Prostate gland (tissue), 2 donors: ENCODE measurements around the gene COL4A6. TPM values are rescaled to one million over a fixed set of nuclear protein-coding genes. Genes with fewer than 3 reads are reported as not detected.

Experiments
- DNase-seq: peaks from one replicate; pipeline ENCODE4 v3.0.0-alpha.2; 2019; ENCODE audit warnings: low spot score
- H3K27ac ChIP-seq, 2 donors: fragments of 200-600 bp; sonication (generic); 2 replicates each; pipeline ENCODE4 v1.5.1; 2017 to 2019
- H3K27me3 ChIP-seq: fragments of 200-600 bp; sonication (generic); replicated peaks from 2 replicates; pipeline ENCODE4 v1.5.1; 2019; ENCODE audit not compliant: insufficient read depth
- H3K36me3 ChIP-seq, 2 donors: fragments of 200-600 bp; sonication (generic); 1 replicate in 1 of 2; 2 replicates in 1 of 2; pipeline versions ENCODE4 v1.5.1 to v1.8.1; 2017 to 2019
- H3K4me1 ChIP-seq: fragments of 200-600 bp; sonication (generic); replicated peaks from 2 replicates; pipeline ENCODE4 v1.5.1; 2019
- H3K4me3 ChIP-seq, 2 donors: fragments of 200-600 bp; sonication (generic); 2 replicates each; pipeline ENCODE4 v1.5.1; 2017 to 2019
- H3K9me3 ChIP-seq: fragments of 200-600 bp; sonication (generic); 2 replicates; pipeline ENCODE4 v1.5.1; 2017
- POLR2A ChIP-seq: fragments of 450-650 bp; IDR thresholded peaks from one replicate; pipeline ENCODE4 v1.6.1; 2016; ENCODE audit warnings: antibody characterized with exemption, mild to moderate bottlenecking
- POLR2AphosphoS5 ChIP-seq: sonication (generic); formaldehyde crosslinking; IDR thresholded peaks from one replicate; pipeline ENCODE4 v1.6.1; 2017; ENCODE audit warnings: antibody characterized with exemption
- WGBS: methylation state at CpG from one replicate; pipeline ENCODE4 v1.1.5; 2018; 5-methylcytosine and 5-hydroxymethylcytosine counted together
- intact Hi-C: fragments of 100-400 bp; cut with DNase I; formaldehyde crosslinking; loops from one replicate; pipeline ENCODE4 v1.14.2; 2022
- total RNA-seq, 2 donors: library from RNA; depleted of rRNA; stranded (reverse); fragments of >200 nt; gene quantifications; one replicate each; pipeline ENCODE4 v1.1.0, GENCODE V29; 2016
- TF ChIP-seq, protein P1 (sequence below), 4 experiments: fragments of 200-600 bp in 2 of 4; fragments of 450-650 bp in 2 of 4; sonication (generic) in 2 of 4; IDR thresholded peaks; 1 replicate in 3 of 4; 2 replicates in 1 of 4; pipeline ENCODE4 v1.5.1; 2016 to 2019; ENCODE audit warnings: antibody characterized with exemption in 4 of 4, mild to moderate bottlenecking in 2 of 4, moderate library complexity in 2 of 4

Gene COL4A6
- total RNA-seq, 2 donors from 2014 or later, result 13.5 to 16.7 TPM

DNA sequence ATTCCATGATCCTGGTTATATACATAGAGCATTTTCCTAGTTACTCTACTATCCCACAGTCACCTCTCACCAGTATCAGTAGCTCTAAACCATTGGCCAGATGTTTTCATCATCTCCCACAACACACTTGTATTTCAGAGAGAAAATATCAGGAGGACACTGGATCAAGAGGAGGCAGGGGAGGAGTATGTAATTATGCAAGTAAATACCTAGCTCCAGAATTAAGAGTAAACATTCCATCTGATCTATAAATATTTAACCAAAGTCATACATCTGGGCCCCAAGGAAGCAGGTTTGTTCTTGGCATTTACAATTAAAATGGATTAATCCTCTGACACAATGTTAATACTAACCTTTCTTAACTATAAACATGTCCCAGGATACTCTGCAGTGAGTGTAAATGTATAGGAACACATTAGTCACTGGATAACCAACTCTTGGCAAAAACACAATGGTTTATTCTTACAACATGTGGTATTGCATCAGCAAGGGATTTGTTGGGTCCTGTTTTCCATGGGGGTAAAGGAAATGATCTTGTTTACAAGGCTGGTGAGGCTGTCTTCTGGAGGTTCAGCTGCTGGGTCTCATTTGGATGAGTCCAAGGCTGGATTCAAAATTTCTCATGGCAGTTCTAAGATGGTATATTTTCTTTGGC, 176.5 kb downstream of the COL4A6 start:
- Histone ChIP-seq H3K27ac (no peak overlapping the region), H3K4me3 (no peak overlapping the region), H3K36me3 (no peaks in the 10 kb centered on the region), H3K4me1 (no peaks in the 10 kb centered on the region), H3K9me3 (no peaks in the 10 kb centered on the region), H3K27me3 (no peaks in the 10 kb centered on the region)
- no peak for TF ChIP-seq POLR2A
- peak; percentile 69 for TF ChIP-seq POLR2AphosphoS5
- intact Hi-C loops, result no loop called here
- DNase-seq, result peak; percentile 29

DNA sequence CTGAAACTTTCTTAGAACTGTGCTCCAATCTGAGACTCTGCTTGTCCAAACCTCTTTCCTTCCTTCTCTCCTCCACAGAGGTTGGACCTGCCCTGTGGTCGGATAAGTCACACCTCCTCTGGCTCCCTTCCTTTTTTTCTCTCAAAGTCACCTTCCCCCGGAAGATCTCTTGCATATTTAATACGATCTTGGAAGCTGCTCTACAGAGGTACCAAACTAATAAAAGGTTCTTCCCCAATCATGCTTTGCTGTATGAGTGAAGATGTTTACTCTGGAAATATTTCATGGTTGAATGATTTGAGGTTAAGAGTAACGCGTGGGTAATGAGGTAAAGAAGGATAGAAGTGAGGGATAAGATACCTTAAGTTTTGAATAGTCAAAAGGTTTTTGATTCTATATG, 180.7 kb downstream of the COL4A6 start:
- 30% methylated on average over 5 of the region's 5 CpGs for WGBS
- no peaks in the 10 kb centered on the region for H3K27me3 ChIP-seq

DNA sequence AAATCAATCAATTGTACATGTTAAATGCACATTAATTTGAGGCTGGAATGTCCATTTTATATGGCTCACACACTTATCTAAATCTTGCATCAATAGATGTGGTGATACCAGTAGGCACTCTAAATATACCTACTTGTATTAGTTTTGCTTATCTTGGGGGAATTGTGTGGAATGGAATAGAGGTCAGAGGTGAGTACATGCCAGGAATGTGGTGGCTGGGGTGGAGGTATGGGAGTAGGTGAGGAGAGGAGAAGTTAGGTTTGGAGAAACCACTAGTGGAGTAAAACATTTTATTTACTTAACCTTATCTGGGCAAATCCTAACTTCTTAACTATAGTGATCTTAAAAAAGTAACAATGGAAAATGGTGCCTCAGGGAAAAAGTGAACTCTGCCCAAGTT, 183.6 kb downstream of the COL4A6 start:
- Histone ChIP-seq H3K4me3 (no peak overlapping the region), H3K4me1 (no peaks in the 10 kb centered on the region), H3K9me3 (no peaks in the 10 kb centered on the region), H3K27ac (no peak overlapping the region), H3K36me3 (no peaks in the 10 kb centered on the region), H3K27me3 (no peaks in the 10 kb centered on the region)
- TF ChIP-seq, protein P1, sequence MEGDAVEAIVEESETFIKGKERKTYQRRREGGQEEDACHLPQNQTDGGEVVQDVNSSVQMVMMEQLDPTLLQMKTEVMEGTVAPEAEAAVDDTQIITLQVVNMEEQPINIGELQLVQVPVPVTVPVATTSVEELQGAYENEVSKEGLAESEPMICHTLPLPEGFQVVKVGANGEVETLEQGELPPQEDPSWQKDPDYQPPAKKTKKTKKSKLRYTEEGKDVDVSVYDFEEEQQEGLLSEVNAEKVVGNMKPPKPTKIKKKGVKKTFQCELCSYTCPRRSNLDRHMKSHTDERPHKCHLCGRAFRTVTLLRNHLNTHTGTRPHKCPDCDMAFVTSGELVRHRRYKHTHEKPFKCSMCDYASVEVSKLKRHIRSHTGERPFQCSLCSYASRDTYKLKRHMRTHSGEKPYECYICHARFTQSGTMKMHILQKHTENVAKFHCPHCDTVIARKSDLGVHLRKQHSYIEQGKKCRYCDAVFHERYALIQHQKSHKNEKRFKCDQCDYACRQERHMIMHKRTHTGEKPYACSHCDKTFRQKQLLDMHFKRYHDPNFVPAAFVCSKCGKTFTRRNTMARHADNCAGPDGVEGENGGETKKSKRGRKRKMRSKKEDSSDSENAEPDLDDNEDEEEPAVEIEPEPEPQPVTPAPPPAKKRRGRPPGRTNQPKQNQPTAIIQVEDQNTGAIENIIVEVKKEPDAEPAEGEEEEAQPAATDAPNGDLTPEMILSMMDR (IDR thresholded peaks at IDR 0.05), result no peak
- TF ChIP-seq POLR2AphosphoS5 (no peak), POLR2A (no peak)
- no peak for DNase-seq
- intact Hi-C loops, result no loop called here

More for the DNA sequence above, 180.7 kb downstream of the COL4A6 start:
- no peak overlapping the region for H3K27ac ChIP-seq
- H3K4me3 ChIP-seq, result no peak overlapping the region
- H3K9me3 ChIP-seq, result no peaks in the 10 kb centered on the region
- no peaks in the 10 kb centered on the region for H3K4me1 ChIP-seq
- no peak for DNase-seq
- intact Hi-C loops, result no loop called here
- TF ChIP-seq POLR2A, result no peak
- TF ChIP-seq POLR2AphosphoS5, result no peak
- TF ChIP-seq, protein P1 (IDR thresholded peaks at IDR 0.05), result no peak
- H3K36me3 ChIP-seq, result no peaks in the 10 kb centered on the region

DNA sequence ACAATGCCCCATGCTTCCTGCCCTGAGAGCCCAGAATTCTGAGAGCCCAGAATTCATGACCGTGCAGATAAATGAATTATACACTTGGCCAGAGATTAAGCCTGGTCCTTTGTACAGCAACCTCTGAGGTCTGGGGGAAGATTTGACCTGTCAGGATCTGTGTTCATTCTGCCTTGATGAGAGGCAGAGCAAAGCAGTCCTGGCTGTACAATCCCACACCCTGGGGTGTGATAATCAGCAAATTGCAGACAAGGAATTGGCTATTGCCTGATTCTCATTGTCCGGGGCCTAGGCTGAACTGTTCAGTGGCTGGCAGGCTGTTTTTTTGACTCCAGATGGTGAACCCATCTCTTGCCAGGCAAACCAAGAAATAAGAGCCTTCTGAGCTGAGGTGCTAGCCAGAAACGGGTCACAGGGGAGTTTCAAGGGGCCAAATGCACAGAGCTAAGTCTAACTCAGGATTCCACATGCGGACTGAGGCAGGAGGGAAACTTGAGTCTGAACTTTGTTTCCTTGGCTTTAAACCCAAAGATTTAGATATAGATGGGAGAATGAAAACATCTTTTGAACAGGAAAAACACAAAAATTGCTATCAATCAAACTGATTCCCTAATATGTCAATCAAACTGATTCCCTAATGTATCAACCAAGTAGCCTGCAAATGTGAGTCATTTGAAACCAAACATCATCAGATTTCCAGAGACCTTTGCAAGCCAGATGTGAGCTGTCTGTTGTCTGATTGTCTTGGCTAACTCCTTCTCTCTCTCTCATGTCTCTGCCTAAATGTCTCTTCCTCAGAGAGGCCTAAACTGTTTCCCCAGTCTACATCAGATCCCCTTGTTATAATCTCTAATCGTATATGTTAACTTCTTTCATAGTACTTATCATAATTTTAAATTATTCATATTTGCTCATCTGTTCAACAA, 187.3 kb downstream of the COL4A6 start:
- no peak overlapping the region for H3K27ac ChIP-seq
- WGBS, result 73% methylated on average over 4 of the region's 5 CpGs
- H3K4me1 ChIP-seq, result no peaks in the 10 kb centered on the region
- no peak for DNase-seq
- intact Hi-C loops, result no loop called here
- no peaks in the 10 kb centered on the region for H3K36me3 ChIP-seq
- no peaks in the 10 kb centered on the region for H3K9me3 ChIP-seq
- no peak overlapping the region for H3K4me3 ChIP-seq
- no peak for TF ChIP-seq POLR2A
- TF ChIP-seq, protein P1 (IDR thresholded peaks at IDR 0.05), result no peak
- no peak for TF ChIP-seq POLR2AphosphoS5
- no peaks in the 10 kb centered on the region for H3K27me3 ChIP-seq

DNA sequence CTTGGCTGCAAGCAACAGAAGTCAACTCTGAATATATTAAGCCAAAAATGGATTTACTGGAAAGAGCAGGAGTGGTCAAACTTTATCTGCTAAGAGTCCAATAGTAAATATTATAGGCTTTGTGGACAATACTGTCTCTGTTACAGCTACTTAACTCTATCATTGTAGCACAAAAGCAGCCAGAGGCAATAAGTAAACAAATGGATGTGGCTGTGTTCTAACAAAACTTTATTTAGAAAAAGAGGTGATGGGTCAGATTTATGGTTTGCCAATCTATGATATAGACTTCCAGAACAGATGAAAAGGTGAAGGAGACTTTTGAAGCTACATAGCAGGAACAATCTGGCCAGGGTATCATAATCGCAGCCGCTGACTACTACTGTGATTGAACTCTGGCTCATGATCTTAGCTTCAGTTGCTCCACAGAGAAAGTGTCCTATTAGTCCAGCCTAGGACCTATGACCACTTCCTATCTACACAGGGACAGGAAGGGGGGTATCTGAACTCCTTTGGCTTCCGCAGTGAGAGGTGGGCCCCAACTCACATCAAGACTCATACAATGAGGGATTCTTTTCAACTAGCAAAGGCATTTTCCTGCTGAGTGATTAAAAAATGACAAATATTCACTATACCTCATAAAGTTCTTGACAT, 191.8 kb downstream of the COL4A6 start:
- DNase-seq, result no peak
- Histone ChIP-seq H3K36me3 (no peaks in the 10 kb centered on the region), H3K27ac (no peak overlapping the region), H3K4me3 (no peak overlapping the region), H3K9me3 (no peaks in the 10 kb centered on the region), H3K4me1 (no peaks in the 10 kb centered on the region), H3K27me3 (no peaks in the 10 kb centered on the region)
- intact Hi-C loops, result no loop called here
- TF ChIP-seq POLR2AphosphoS5, result no peak
- TF ChIP-seq POLR2A, result no peak
- TF ChIP-seq, protein P1 (IDR thresholded peaks at IDR 0.05), result no peak
- 96% methylated on average over 3 of the region's 3 CpGs for WGBS
